OCI-LY7 (cell line): Measurements from ENCODE around the gene CD93. TPM values are rescaled to one million over a fixed set of nuclear protein-coding genes. Genes with fewer than 3 reads are reported as not detected.

Experiments
- BruUV-seq: library from RNA; stranded (reverse); fragments of 400-500 nt; replicated peaks from 2 replicates; lab custom pipeline; 2021; lab: Mats Ljungman, UMichigan
- CTCF ChIA-PET: fragments of 300-600 bp; sonication (Branson Sonifier 250); formaldehyde crosslinking; loops from one replicate; lab custom pipeline; 2022; ENCODE audit warnings: antibody characterized with exemption; ENCODE audit not compliant: unreplicated experiment; lab: Charles Lee
- POLR2A ChIA-PET: fragments of 300-600 bp; sonication (Branson Sonifier 250); formaldehyde crosslinking; loops from one replicate; lab custom pipeline; 2022; ENCODE audit warnings: antibody characterized with exemption; lab: Charles Lee
- DNase-seq: peaks from one replicate; pipeline ENCODE4 v3.0.0-alpha.2; 2015; ENCODE audit warnings: low spot score
- H2AFZ ChIP-seq: fragments of 200-600 bp; sonication (generic), shearing (Covaris generic); 2 replicates; pipeline ENCODE4 v1.6.1; 2014; ENCODE audit warnings: mild to moderate bottlenecking, antibody characterized with exemption, low read length, moderate library complexity
- H3K27ac ChIP-seq: fragments of 200-600 bp; sonication (generic); 2 replicates; pipeline ENCODE4 v1.5.1; 2014; ENCODE audit warnings: mixed run types, low read depth, mild to moderate bottlenecking, moderate library complexity, low read length, inconsistent platforms; ENCODE audit not compliant: poor library complexity, severe bottlenecking
- H3K36me3 ChIP-seq: fragments of 200-600 bp; sonication (generic); 2 replicates; pipeline ENCODE4 v1.6.1; 2014; ENCODE audit warnings: mild to moderate bottlenecking, antibody characterized with exemption, low read length, moderate library complexity, mixed read lengths; ENCODE audit not compliant: insufficient read depth
- H3K4me1 ChIP-seq: fragments of 200-600 bp; sonication (generic); 2 replicates; pipeline ENCODE4 v1.5.1; 2014; ENCODE audit warnings: mild to moderate bottlenecking, low read length; ENCODE audit not compliant: insufficient read depth, poor library complexity, severe bottlenecking
- H3K4me2 ChIP-seq: fragments of 200-600 bp; sonication (generic); 2 replicates; pipeline ENCODE4 v1.6.1; 2014; ENCODE audit warnings: mild to moderate bottlenecking, low read length
- H3K4me3 ChIP-seq: fragments of 200-600 bp; sonication (generic); 2 replicates; pipeline ENCODE4 v1.5.1; 2014; ENCODE audit warnings: mild to moderate bottlenecking, low read depth, low read length; ENCODE audit not compliant: poor library complexity, severe bottlenecking
- H3K79me2 ChIP-seq: fragments of 200-600 bp; sonication (generic); 2 replicates; pipeline ENCODE4 v1.6.1; 2016; ENCODE audit warnings: low read depth, mild to moderate bottlenecking, low read length, moderate library complexity, mixed read lengths; ENCODE audit not compliant: insufficient read depth
- H3K9me2 ChIP-seq: fragments of 200-600 bp; sonication (generic); 2 replicates; pipeline ENCODE4 v1.6.1; 2016; ENCODE audit warnings: mild to moderate bottlenecking, low read length, mixed read lengths; ENCODE audit not compliant: insufficient read depth
- H3K9me3 ChIP-seq: fragments of 200-600 bp; sonication (generic); 2 replicates; pipeline ENCODE4 v1.6.1; 2014; ENCODE audit warnings: mild to moderate bottlenecking, mixed run types, low read length, mixed read lengths
- H4K20me1 ChIP-seq: fragments of 200-600 bp; sonication (generic); 2 replicates; pipeline ENCODE4 v1.6.1; 2014; ENCODE audit warnings: mild to moderate bottlenecking, antibody characterized with exemption, low read length, moderate library complexity, mixed read lengths; ENCODE audit not compliant: insufficient read depth
- EZH2phosphoT487 ChIP-seq: fragments of 200-600 bp; sonication (generic); IDR thresholded peaks from 2 replicates; pipeline ENCODE4 v1.6.1; 2018; ENCODE audit warnings: low read depth, borderline replicate concordance, mild to moderate bottlenecking, mixed run types, antibody characterized with exemption, low read length, moderate library complexity, mixed read lengths
- intact Hi-C: fragments of 100-400 bp; cut with micrococcal nuclease; formaldehyde crosslinking; loops from one replicate; pipeline ENCODE4 v1.10.0; 2022; ENCODE audit not compliant: unreplicated experiment
- total RNA-seq, 2 experiments: library from RNA; depleted of rRNA in 1 of 2; stranded (reverse); fragments of >200 nt in 1 of 2; shearing (Covaris generic) in 1 of 2; gene quantifications; 2 replicates each; pipeline ENCODE4 v1.2.3, GENCODE V29; 2014 to 2022
- TF ChIP-seq, protein P1 (sequence below): fragments of 200-600 bp; sonication (generic); conservative IDR thresholded peaks from 2 replicates; pipeline ENCODE4 v1.5.1; 2014; ENCODE audit warnings: mild to moderate bottlenecking, antibody characterized with exemption, low read length, moderate library complexity, mixed read lengths

Gene CD93
- total RNA-seq, 2 experiments from 2014 or later = not detected

DNA sequence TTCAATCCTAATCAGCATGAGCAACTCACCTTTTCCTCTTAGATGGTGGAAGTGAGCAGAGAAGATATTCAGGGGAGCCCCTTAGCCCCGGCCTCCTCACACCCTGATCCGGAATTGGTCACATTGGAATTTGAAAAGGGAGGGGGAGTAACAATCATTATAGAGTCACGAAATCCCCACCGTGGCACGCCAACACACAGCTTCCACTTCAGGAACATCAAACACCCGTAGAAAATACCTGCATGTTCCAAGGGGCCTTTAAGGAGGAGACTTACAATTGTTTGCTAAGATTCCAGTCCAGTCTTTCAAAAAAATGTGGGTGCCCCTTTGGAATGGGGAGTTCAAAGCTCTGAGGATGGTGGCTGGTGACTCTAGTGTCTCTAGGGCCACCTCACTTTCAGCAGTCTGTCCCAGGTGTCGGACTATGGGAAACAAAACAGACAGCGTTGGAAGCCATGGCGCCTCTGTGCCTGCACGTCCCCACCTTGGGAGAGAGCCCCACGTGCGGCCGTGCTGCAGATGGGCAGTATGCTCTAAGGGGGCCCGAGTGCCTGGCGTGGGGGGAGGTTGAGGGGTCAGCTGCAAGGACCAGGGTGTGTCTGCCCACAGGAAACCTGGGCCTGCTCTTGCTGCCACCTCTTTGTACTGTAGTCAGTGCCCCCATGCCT is 2.4 kb downstream of the CD93 start:
- Histone ChIP-seq H3K36me3 (no peaks in the 10 kb centered on the region), H3K4me3 (no peak overlapping the region), H3K4me2 (no peak overlapping the region), H3K4me1 (no peaks in the 10 kb centered on the region), H3K9me3 (no peaks in the 10 kb centered on the region), H3K79me2 (no peaks in the 10 kb centered on the region), H3K27ac (no peak overlapping the region), H3K9me2 (no peaks in the 10 kb centered on the region), H2AFZ (no peak overlapping the region), H4K20me1 (no peaks in the 10 kb centered on the region)
- TF ChIP-seq EZH2phosphoT487 = no peak
- TF ChIP-seq, protein P1, sequence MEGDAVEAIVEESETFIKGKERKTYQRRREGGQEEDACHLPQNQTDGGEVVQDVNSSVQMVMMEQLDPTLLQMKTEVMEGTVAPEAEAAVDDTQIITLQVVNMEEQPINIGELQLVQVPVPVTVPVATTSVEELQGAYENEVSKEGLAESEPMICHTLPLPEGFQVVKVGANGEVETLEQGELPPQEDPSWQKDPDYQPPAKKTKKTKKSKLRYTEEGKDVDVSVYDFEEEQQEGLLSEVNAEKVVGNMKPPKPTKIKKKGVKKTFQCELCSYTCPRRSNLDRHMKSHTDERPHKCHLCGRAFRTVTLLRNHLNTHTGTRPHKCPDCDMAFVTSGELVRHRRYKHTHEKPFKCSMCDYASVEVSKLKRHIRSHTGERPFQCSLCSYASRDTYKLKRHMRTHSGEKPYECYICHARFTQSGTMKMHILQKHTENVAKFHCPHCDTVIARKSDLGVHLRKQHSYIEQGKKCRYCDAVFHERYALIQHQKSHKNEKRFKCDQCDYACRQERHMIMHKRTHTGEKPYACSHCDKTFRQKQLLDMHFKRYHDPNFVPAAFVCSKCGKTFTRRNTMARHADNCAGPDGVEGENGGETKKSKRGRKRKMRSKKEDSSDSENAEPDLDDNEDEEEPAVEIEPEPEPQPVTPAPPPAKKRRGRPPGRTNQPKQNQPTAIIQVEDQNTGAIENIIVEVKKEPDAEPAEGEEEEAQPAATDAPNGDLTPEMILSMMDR = no peak
- BruUV-seq = no TSS peak
- DNase-seq = no peak
- CTCF ChIA-PET = no interaction called here
- intact Hi-C loops = no loop called here
- POLR2A ChIA-PET = no interaction called here

DNA sequence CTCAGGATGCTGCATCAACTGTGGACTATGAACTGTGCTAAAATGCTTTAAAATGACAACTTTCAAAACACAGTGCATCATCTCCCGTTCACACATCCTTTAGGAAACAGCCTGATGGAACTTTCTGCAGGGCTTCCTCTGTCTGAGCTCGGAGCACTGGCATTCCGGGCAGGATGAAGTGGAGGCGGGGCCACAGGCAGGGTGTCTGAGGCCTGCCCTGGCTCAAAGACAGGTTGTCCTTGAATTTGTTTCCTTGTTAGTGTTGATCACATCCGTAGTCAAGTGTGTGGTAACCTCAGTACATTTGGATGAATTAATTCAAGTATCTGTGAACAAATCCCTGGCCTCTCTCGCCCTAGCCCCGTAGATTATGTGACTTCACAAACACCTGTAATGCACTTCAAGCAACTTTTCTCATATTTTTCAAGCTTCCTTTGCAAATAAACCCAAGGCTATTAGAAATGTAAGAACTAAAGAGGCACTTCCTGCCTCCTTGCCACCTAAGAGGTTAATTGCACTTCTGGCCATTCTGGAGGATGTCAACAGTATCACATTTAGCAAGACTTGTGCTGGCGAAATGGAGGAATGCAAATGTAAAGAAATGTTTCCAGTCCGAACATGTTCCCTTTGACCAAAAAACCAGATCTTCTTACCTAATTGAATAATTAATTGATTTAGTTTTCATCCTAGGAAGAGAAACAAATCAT is 3.1 kb downstream of the CD93 start:
- no TSS peak for BruUV-seq
- Histone ChIP-seq H4K20me1 (no peaks in the 10 kb centered on the region), H3K4me1 (no peaks in the 10 kb centered on the region), H2AFZ (no peak overlapping the region), H3K36me3 (no peaks in the 10 kb centered on the region), H3K27ac (no peak overlapping the region), H3K9me2 (no peaks in the 10 kb centered on the region), H3K4me3 (no peak overlapping the region), H3K9me3 (no peaks in the 10 kb centered on the region), H3K4me2 (no peak overlapping the region), H3K79me2 (no peaks in the 10 kb centered on the region)
- intact Hi-C loops = no loop called here
- POLR2A ChIA-PET = no interaction called here
- TF ChIP-seq EZH2phosphoT487 = no peak
- TF ChIP-seq, protein P1 = no peak
- CTCF ChIA-PET = no interaction called here
- DNase-seq = no peak
